H1 (cell line): Measurements from ENCODE around the gene NBAS. TPM values are rescaled to one million over a fixed set of nuclear protein-coding genes. Genes with fewer than 3 reads are reported as not detected.

Experiments used
- CTCF ChIA-PET: fragments of 300-600 bp; sonication (Branson Sonifier 250); formaldehyde crosslinking; loops from one replicate; lab custom pipeline; 2021; ENCODE audit not compliant: partially characterized antibody; lab: Charles Lee
- POLR2A ChIA-PET: fragments of 300-600 bp; sonication (Branson Sonifier 250); formaldehyde crosslinking; loops from one replicate; lab custom pipeline; 2021; ENCODE audit warnings: inconsistent platforms; ENCODE audit not compliant: partially characterized antibody; lab: Charles Lee
- DNase-seq, 2 experiments: peaks; one replicate each; pipeline versions ENCODE4 v3.0.0 to v3.0.0-alpha.2; 2010 to 2022; ENCODE audit warnings: low spot score in 2 of 2, low read depth in 1 of 2, mixed read lengths in 1 of 2
- FAIRE-seq: peaks from 2 replicates; lab custom pipeline; 2011; peaks lifted over from hg19 to GRCh38; lab: Jason Lieb, UNC
- H2AFZ ChIP-seq: 2 replicates; pipeline ENCODE4 v1.8.1; 2012; ENCODE audit warnings: low read length, inconsistent platforms
- H2AK5ac ChIP-seq: 2 replicates; pipeline ENCODE4 v1.6.1; 2013; ENCODE audit warnings: low read depth, low read length
- H2BK120ac ChIP-seq: replicated peaks from 2 replicates; pipeline ENCODE3; 2013; ENCODE audit warnings: low read depth, low read length, inconsistent platforms
- H2BK12ac ChIP-seq: 2 replicates; pipeline ENCODE4 v1.6.1; 2013; ENCODE audit warnings: low read depth, low read length
- H2BK15ac ChIP-seq: 2 replicates; pipeline ENCODE4 v1.6.1; 2013; ENCODE audit warnings: low read length
- H2BK20ac ChIP-seq: 2 replicates; pipeline ENCODE4 v1.6.1; 2013; ENCODE audit warnings: low read length
- H2BK5ac ChIP-seq: 2 replicates; pipeline ENCODE4 v1.6.1; 2013; ENCODE audit warnings: low read depth, low read length
- H3K14ac ChIP-seq: 2 replicates; pipeline ENCODE4 v1.6.1; 2013; ENCODE audit warnings: inconsistent platforms; ENCODE audit not compliant: insufficient read length
- H3K18ac ChIP-seq: 2 replicates; pipeline ENCODE4 v1.6.1; 2013; ENCODE audit warnings: low read length; ENCODE audit errors: extremely low read depth
- H3K23ac ChIP-seq: 2 replicates; pipeline ENCODE4 v1.6.1; 2013; ENCODE audit warnings: inconsistent platforms; ENCODE audit not compliant: insufficient read length
- H3K23me2 ChIP-seq: 2 replicates; pipeline ENCODE4 v1.6.1; 2013; ENCODE audit warnings: low read depth, low read length
- H3K27ac ChIP-seq: 2 replicates; pipeline ENCODE4 v1.6.1; 2011; ENCODE audit warnings: low read depth, low read length, inconsistent platforms
- H3K27me3 ChIP-seq, 4 experiments: replicated peaks in 1 of 4; 1 replicate in 1 of 4; 2 replicates in 3 of 4; pipeline versions ENCODE4 v1.6.1 to v1.8.1; 2011 to 2013; ENCODE audit warnings: low read length in 3 of 4, mild to moderate bottlenecking in 3 of 4, inconsistent platforms in 2 of 4, mixed read lengths in 2 of 4, moderate library complexity in 1 of 4; ENCODE audit not compliant: control insufficient read depth in 3 of 4, insufficient read depth in 3 of 4; ENCODE audit errors: extremely low read depth in 1 of 4
- H3K36me3 ChIP-seq, 4 experiments: 2 replicates each; pipeline versions ENCODE4 v1.6.1 to v1.8.1; 2011 to 2013; ENCODE audit warnings: mild to moderate bottlenecking in 4 of 4, low read length in 3 of 4, moderate library complexity in 2 of 4, control low read depth in 1 of 4, inconsistent platforms in 1 of 4; ENCODE audit not compliant: insufficient read depth in 4 of 4, control insufficient read depth in 2 of 4
- H3K4ac ChIP-seq: replicated peaks from 2 replicates; pipeline ENCODE3; 2013; ENCODE audit warnings: low read length, low read depth, mixed read lengths, inconsistent platforms; ENCODE audit not compliant: insufficient read length
- H3K4me1 ChIP-seq, 4 experiments: replicated peaks in 1 of 4; 1 replicate in 1 of 4; 2 replicates in 3 of 4; pipeline versions ENCODE4 v1.6.1 to v1.8.1; 2011 to 2013; ENCODE audit warnings: low read length in 3 of 4, inconsistent platforms in 2 of 4, mixed read lengths in 1 of 4; ENCODE audit not compliant: insufficient read depth in 4 of 4, control insufficient read depth in 3 of 4
- H3K4me2 ChIP-seq, 2 experiments: 2 replicates each; pipeline versions ENCODE4 v1.6.1 to v1.8.1; 2011 to 2013; ENCODE audit warnings: low read depth in 2 of 2, low read length in 2 of 2, control low read depth in 1 of 2, inconsistent platforms in 1 of 2, mild to moderate bottlenecking in 1 of 2; ENCODE audit not compliant: insufficient read depth in 1 of 2
- H3K4me3 ChIP-seq, 4 experiments: fragments of 200-600, 300-600 bp in 1 of 4; sonication (generic), shearing (Covaris generic), sonication (Bioruptor Twin) in 1 of 4; 2 replicates each; pipeline versions ENCODE4 v1.5.1 to v1.8.1; 2011 to 2016; ENCODE audit warnings: low read length in 4 of 4, low read depth in 3 of 4, control low read depth in 2 of 4, inconsistent platforms in 2 of 4, mild to moderate bottlenecking in 2 of 4, mixed read lengths in 1 of 4, moderate library complexity in 1 of 4; ENCODE audit not compliant: insufficient read depth in 2 of 4; ENCODE audit errors: extremely low read depth in 1 of 4
- H3K56ac ChIP-seq: replicated peaks from 2 replicates; pipeline ENCODE3; 2013; ENCODE audit warnings: low read depth, mild to moderate bottlenecking, mixed read lengths, low read length, inconsistent platforms; ENCODE audit not compliant: insufficient read length
- H3K79me1 ChIP-seq: 2 replicates; pipeline ENCODE4 v1.6.1; 2013; ENCODE audit warnings: low read depth, low read length, control low read depth
- H3K79me2 ChIP-seq, 2 experiments: 2 replicates each; pipeline versions ENCODE4 v1.6.1 to v1.8.1; 2012 to 2013; ENCODE audit warnings: low read length in 2 of 2, mild to moderate bottlenecking in 2 of 2, inconsistent platforms in 1 of 2; ENCODE audit not compliant: insufficient read depth in 2 of 2, control insufficient read depth in 1 of 2
- H3K9ac ChIP-seq, 4 experiments: replicated peaks in 1 of 4; 1 replicate in 1 of 4; 2 replicates in 3 of 4; pipeline versions ENCODE4 v1.6.1 to v1.8.1; 2011 to 2013; ENCODE audit warnings: low read depth in 3 of 4, low read length in 3 of 4, control low read depth in 2 of 4, mild to moderate bottlenecking in 2 of 4, moderate library complexity in 2 of 4, inconsistent platforms in 1 of 4; ENCODE audit errors: extremely low read depth in 1 of 4
- H3K9me3 ChIP-seq, 2 experiments: 2 replicates each; pipeline versions ENCODE4 v1.6.1 to v1.8.1; 2012 to 2013; ENCODE audit warnings: mild to moderate bottlenecking in 2 of 2, moderate library complexity in 2 of 2, control low read depth in 1 of 2, inconsistent platforms in 1 of 2, low read depth in 1 of 2, low read length in 1 of 2, mixed read lengths in 1 of 2; ENCODE audit not compliant: insufficient read depth in 2 of 2
- H4K20me1 ChIP-seq, 2 experiments: replicated peaks in 1 of 2; 2 replicates each; pipeline versions ENCODE3 to v1.8.1; 2011 to 2013; ENCODE audit warnings: inconsistent platforms in 2 of 2, low read length in 2 of 2, mild to moderate bottlenecking in 1 of 2; ENCODE audit not compliant: insufficient read depth in 2 of 2, control insufficient read depth in 1 of 2
- H4K5ac ChIP-seq: 2 replicates; pipeline ENCODE4 v1.6.1; 2013; ENCODE audit warnings: low read length, low read depth, mixed read lengths, inconsistent platforms; ENCODE audit not compliant: insufficient read length
- H4K8ac ChIP-seq: 2 replicates; pipeline ENCODE4 v1.8.0; 2013; ENCODE audit warnings: mild to moderate bottlenecking, moderate library complexity, low read length, inconsistent platforms; ENCODE audit not compliant: insufficient read depth; ENCODE audit errors: extremely low read depth
- H4K91ac ChIP-seq: replicated peaks from 2 replicates; pipeline ENCODE3; 2013; ENCODE audit warnings: low read length, mixed read lengths, inconsistent platforms; ENCODE audit not compliant: insufficient read length
- BACH1 ChIP-seq: IDR thresholded peaks from 2 replicates; pipeline ENCODE4 v1.6.1; 2012; ENCODE audit warnings: low read length, improper control_type of control experiment
- BRCA1 ChIP-seq: IDR thresholded peaks from 2 replicates; pipeline ENCODE4 v1.6.1; 2012; ENCODE audit warnings: low read depth, low read length, improper control_type of control experiment
- CREB1 ChIP-seq: IDR thresholded peaks from 2 replicates; pipeline ENCODE4 v1.6.1; 2012; ENCODE audit warnings: inconsistent platforms
- JUN ChIP-seq: IDR thresholded peaks from 2 replicates; pipeline ENCODE4 v1.6.1; 2011; ENCODE audit warnings: low read depth, mild to moderate bottlenecking, improper control_type of control experiment, low read length
- NANOG ChIP-seq: IDR thresholded peaks from 2 replicates; pipeline ENCODE4 v1.6.1; 2011; ENCODE audit warnings: low read length, low read depth, mild to moderate bottlenecking, inconsistent platforms; ENCODE audit not compliant: insufficient read depth, poor library complexity, severe bottlenecking
- SAP30 ChIP-seq: fragments of 300-600 bp; sonication (generic); IDR thresholded peaks from 2 replicates; pipeline ENCODE4 v1.7.1; 2012; ENCODE audit warnings: low read length, moderate library complexity, mild to moderate bottlenecking, inconsistent platforms; ENCODE audit not compliant: insufficient read depth, insufficient replicate concordance
- WGBS, 2 experiments: shearing (Covaris generic) in 1 of 2; methylation state at CpG; one replicate each; pipeline versions ENCODE4 v1.1.6 to v1.1.7; 2013 to 2015; ENCODE audit warnings: low lambda C conversion rate in 2 of 2, mixed read lengths in 2 of 2, inconsistent platforms in 1 of 2, low coverage in 1 of 2, missing lambda C conversion rate in 1 of 2; ENCODE audit not compliant: insufficient replicate concordance in 2 of 2, insufficient coverage in 1 of 2, insufficient read length in 1 of 2; ENCODE audit errors: extremely low coverage in 1 of 2, missing lambda C conversion rate in 1 of 2; 5-methylcytosine and 5-hydroxymethylcytosine counted together
- polyA plus RNA-seq, 7 experiments: library from polyadenylated mRNA; depleted of rRNA in 3 of 7; stranded (reverse) in 5 of 7; unstranded in 2 of 7; fragments of >200 nt in 5 of 7; fragments of 200-250 nt in 2 of 7; gene quantifications; 1 replicate in 5 of 7; 2 replicates in 1 of 7; 4 replicates in 1 of 7; pipeline versions ENCODE4 v1.2.1 to v1.2.3, GENCODE V29; 2011 to 2013; ENCODE audit warnings: missing spikeins in 2 of 7, mixed read lengths in 2 of 7
- total RNA-seq: library from RNA; stranded (reverse); fragmentation: NEBNext Ultra II Directional; extraction: Animal tissue kit (Norgen Biotek cat#: 25700); gene quantifications from 2 replicates; pipeline ENCODE4 v1.2.1, GENCODE V29; 2021
- TF ChIP-seq, protein P1 (sequence below), 3 experiments: IDR thresholded peaks; 1 replicate in 2 of 3; 2 replicates in 1 of 3; pipeline versions ENCODE4 v1.5.1 to v1.6.1; 2011; ENCODE audit warnings: low read length in 3 of 3, mild to moderate bottlenecking in 3 of 3, inconsistent platforms in 2 of 3, low read depth in 1 of 3, moderate library complexity in 1 of 3; ENCODE audit not compliant: insufficient read depth in 1 of 3; ENCODE audit errors: control extremely low read depth in 1 of 3
- TF ChIP-seq, protein P2 (sequence below): IDR thresholded peaks from 2 replicates; pipeline ENCODE4 v1.6.1; 2012; ENCODE audit warnings: low read length, inconsistent platforms
- TF ChIP-seq, protein P3 (sequence below): IDR thresholded peaks from 2 replicates; pipeline ENCODE4 v1.6.1; 2011; ENCODE audit warnings: low read depth, mild to moderate bottlenecking, low read length; ENCODE audit not compliant: insufficient read depth

Gene NBAS
- total and polyA plus RNA-seq, 2 of the 8 experiments (the other 6 are each of a cell fraction or from before 2014, with no cell fraction given), result 19.6 to 34.8 TPM

DNA sequence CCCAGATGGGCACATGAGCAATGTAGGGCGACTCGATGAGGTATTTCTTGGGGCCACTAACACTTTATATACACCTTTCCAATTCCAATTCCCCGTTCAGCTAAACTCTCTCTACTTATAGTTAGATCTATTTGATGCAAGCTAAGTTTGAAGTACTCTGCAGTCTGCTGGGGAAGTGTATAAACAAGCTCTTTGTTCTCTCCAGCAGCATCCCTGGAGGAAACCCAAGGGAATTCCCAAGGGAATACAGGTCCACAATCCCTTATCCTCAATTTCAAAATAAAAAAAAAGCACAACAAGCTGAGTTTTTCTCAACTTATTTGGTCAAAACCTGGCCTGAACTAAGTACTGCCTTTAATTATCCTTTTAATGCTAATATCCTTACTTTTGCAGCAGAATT, 433.3 kb downstream of the NBAS start:
- Histone ChIP-seq H3K4me3 (no peak overlapping the region), H3K14ac (no peak overlapping the region), H3K79me1 (no peaks in the 10 kb centered on the region), H3K36me3 (no peaks in the 10 kb centered on the region), H3K4me2 (no peak overlapping the region), H3K4ac (no peak overlapping the region), H4K8ac (no peak overlapping the region), H2AK5ac (no peak overlapping the region), H2BK20ac (no peak overlapping the region), H4K5ac (no peak overlapping the region), H3K9me3 (peaks cover 0 to 2% of the 10 kb centered on the region in 2 experiments; a peak in 1 of 4 replicates), H2BK5ac (no peak overlapping the region), H3K4me1 (no peaks in the 10 kb centered on the region; a peak in 2 of 7 replicates), H3K79me2 (no peaks in the 10 kb centered on the region), H3K18ac (no peak overlapping the region), H4K20me1 (no peaks in the 10 kb centered on the region), H3K27ac (no peak overlapping the region), H3K23ac (no peak overlapping the region), H3K23me2 (no peaks in the 10 kb centered on the region), H2AFZ (no peak overlapping the region), H3K9ac (no peak overlapping the region), H2BK15ac (no peak overlapping the region), H3K56ac (no peak overlapping the region), H2BK12ac (no peak overlapping the region), H2BK120ac (no peak overlapping the region), H3K27me3 (no peaks in the 10 kb centered on the region), H4K91ac (no peak overlapping the region)
- 93% methylated on average over 3 of the region's 3 CpGs; no CpG with 5 or more reads in 1 of the 2 experiments for WGBS, 2 experiments
- CTCF ChIA-PET, result interaction anchor here (0.7 to 1.4 kb wide), 6 partner anchors 9 to 70 kb away, joined by 3 to 4 read pairs (median 3); no protein-coding TSS in a partner anchor
- POLR2A ChIA-PET, result no interaction called here
- DNase-seq, result no peak
- FAIRE-seq, result no peak
- no peak for TF ChIP-seq NANOG
- TF ChIP-seq JUN, result no peak
- TF ChIP-seq CREB1, result no peak
- TF ChIP-seq, protein P1, sequence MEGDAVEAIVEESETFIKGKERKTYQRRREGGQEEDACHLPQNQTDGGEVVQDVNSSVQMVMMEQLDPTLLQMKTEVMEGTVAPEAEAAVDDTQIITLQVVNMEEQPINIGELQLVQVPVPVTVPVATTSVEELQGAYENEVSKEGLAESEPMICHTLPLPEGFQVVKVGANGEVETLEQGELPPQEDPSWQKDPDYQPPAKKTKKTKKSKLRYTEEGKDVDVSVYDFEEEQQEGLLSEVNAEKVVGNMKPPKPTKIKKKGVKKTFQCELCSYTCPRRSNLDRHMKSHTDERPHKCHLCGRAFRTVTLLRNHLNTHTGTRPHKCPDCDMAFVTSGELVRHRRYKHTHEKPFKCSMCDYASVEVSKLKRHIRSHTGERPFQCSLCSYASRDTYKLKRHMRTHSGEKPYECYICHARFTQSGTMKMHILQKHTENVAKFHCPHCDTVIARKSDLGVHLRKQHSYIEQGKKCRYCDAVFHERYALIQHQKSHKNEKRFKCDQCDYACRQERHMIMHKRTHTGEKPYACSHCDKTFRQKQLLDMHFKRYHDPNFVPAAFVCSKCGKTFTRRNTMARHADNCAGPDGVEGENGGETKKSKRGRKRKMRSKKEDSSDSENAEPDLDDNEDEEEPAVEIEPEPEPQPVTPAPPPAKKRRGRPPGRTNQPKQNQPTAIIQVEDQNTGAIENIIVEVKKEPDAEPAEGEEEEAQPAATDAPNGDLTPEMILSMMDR (IDR thresholded peaks at IDR 0.05; ENCODE audit: control extremely low read depth in 1 of 3, insufficient read depth in 1 of 3, low read depth in 1 of 3, low read length in 3 of 3), result no peak
- no peak for TF ChIP-seq BRCA1
- TF ChIP-seq, protein P2, sequence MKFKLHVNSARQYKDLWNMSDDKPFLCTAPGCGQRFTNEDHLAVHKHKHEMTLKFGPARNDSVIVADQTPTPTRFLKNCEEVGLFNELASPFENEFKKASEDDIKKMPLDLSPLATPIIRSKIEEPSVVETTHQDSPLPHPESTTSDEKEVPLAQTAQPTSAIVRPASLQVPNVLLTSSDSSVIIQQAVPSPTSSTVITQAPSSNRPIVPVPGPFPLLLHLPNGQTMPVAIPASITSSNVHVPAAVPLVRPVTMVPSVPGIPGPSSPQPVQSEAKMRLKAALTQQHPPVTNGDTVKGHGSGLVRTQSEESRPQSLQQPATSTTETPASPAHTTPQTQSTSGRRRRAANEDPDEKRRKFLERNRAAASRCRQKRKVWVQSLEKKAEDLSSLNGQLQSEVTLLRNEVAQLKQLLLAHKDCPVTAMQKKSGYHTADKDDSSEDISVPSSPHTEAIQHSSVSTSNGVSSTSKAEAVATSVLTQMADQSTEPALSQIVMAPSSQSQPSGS, result no peak
- no peak for TF ChIP-seq SAP30
- TF ChIP-seq BACH1, result no peak
- TF ChIP-seq, protein P3, sequence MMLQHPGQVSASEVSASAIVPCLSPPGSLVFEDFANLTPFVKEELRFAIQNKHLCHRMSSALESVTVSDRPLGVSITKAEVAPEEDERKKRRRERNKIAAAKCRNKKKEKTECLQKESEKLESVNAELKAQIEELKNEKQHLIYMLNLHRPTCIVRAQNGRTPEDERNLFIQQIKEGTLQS, result no peak
